PC-9 (cell line): ENCODE data around the gene PAEP.

ENCODE experiments used
- CTCF ChIP-seq: fragments of 200-600 bp; sonication (generic); conservative IDR thresholded peaks from 2 replicates; pipeline ENCODE4 v1.6.1; 2017; ENCODE audit warnings: mixed run types, antibody characterized with exemption, mild to moderate bottlenecking, moderate library complexity
- EZH2 ChIP-seq: fragments of 200-600 bp; sonication (generic); IDR thresholded peaks from 2 replicates; pipeline ENCODE4 v1.8.0; 2017; ENCODE audit warnings: antibody characterized with exemption, low read depth

- TF ChIP-seq CTCF (no peak), EZH2 (no peak)
Measured at GRCh38 chr9:135613946-135614805, 52.6 kb downstream of the PAEP start.
